HepG2 (cell line): ENCODE measurements around the gene GIPC3. TPM values are rescaled to one million over a fixed set of nuclear protein-coding genes. Genes with fewer than 3 reads are reported as not detected.
A peak's percentile ranks its signal among the peaks of the same experiment; 100 is the strongest.

Experiments
- ATAC-seq: fragments of 200-7000 bp; cut with Tn5 transposase; 3 replicates; pipeline ENCODE4 v1.9.1; 2020; ENCODE audit warnings: mild to moderate bottlenecking, moderate library complexity
- BruUV-seq: library from RNA; stranded (reverse); fragments of 400-500 nt; replicated peaks from 2 replicates; lab custom pipeline; 2021; lab: Mats Ljungman, UMichigan
- CTCF ChIA-PET: fragments of 300-600 bp; formaldehyde crosslinking; extraction: SDS; loops from one replicate; lab custom pipeline; 2021; ENCODE audit warnings: low total read pairs, inconsistent platforms, low intra/inter-chr PET ratio; lab: Yijun Ruan, JAX
- POLR2A ChIA-PET: fragments of 350-600 bp; sonication (Branson Sonifier 250); formaldehyde crosslinking; loops from one replicate; lab custom pipeline; 2020; ENCODE audit warnings: antibody characterized with exemption, inconsistent platforms; lab: Yijun Ruan, JAX
- DNase-seq: peaks from one replicate; pipeline ENCODE4 v3.0.0-alpha.2; 2015; ENCODE audit warnings: low spot score
- FAIRE-seq: peaks from 3 replicates; lab custom pipeline; 2011; peaks lifted over from hg19 to GRCh38; lab: Jason Lieb, UNC
- H2AFZ ChIP-seq: one replicate; pipeline ENCODE4 v1.6.1; 2011; ENCODE audit warnings: low read length, inconsistent platforms
- H3K27ac ChIP-seq: fragments of 300-600 bp; 3 replicates; pipeline ENCODE4 v1.8.0; 2011; ENCODE audit warnings: mixed run types, mild to moderate bottlenecking, mixed read lengths, low read length, inconsistent platforms; ENCODE audit not compliant: insufficient read depth; ENCODE audit errors: extremely low read length
- H3K27me3 ChIP-seq, 2 experiments: fragments of 200-600 bp in 1 of 2; 2 replicates in 1 of 2; 3 replicates in 1 of 2; pipeline versions ENCODE4 v1.6.0 to v1.8.0; 2011; ENCODE audit warnings: low read length in 2 of 2, mild to moderate bottlenecking in 2 of 2, moderate library complexity in 2 of 2, inconsistent platforms in 1 of 2; ENCODE audit not compliant: insufficient read depth in 2 of 2, control insufficient read depth in 1 of 2
- H3K36me3 ChIP-seq, 2 experiments: fragments of 200-600 bp in 1 of 2; replicated peaks in 1 of 2; 2 replicates in 1 of 2; 3 replicates in 1 of 2; pipeline versions ENCODE4 v1.5.1 to v1.8.0; 2011; ENCODE audit warnings: low read length in 2 of 2, inconsistent platforms in 1 of 2; ENCODE audit not compliant: insufficient read depth in 2 of 2, control insufficient read depth in 1 of 2
- H3K4me1 ChIP-seq: 2 replicates; pipeline ENCODE4 v1.5.1; 2012; ENCODE audit warnings: low read length, inconsistent platforms; ENCODE audit not compliant: insufficient read depth
- H3K4me2 ChIP-seq: 2 replicates; pipeline ENCODE4 v1.6.0; 2011; ENCODE audit warnings: low read depth, low read length, inconsistent platforms
- H3K4me3 ChIP-seq, 3 experiments: fragments of 200-600 bp in 1 of 3; sonication (generic), shearing (Covaris generic) in 1 of 3; replicated peaks in 1 of 3; 2 replicates each; pipeline ENCODE4 v1.5.1; 2011 to 2016; ENCODE audit warnings: low read length in 3 of 3, inconsistent platforms in 2 of 3, low read depth in 2 of 3, mild to moderate bottlenecking in 2 of 3, control low read depth in 1 of 3, mixed read lengths in 1 of 3; ENCODE audit not compliant: insufficient read depth in 1 of 3
- H3K79me2 ChIP-seq: one replicate; pipeline ENCODE4 v1.6.1; 2011; ENCODE audit warnings: low read length, inconsistent platforms; ENCODE audit not compliant: insufficient read depth
- H3K9ac ChIP-seq: 2 replicates; pipeline ENCODE4 v1.6.0; 2011; ENCODE audit warnings: mild to moderate bottlenecking, low read depth, low read length, inconsistent platforms; ENCODE audit not compliant: insufficient read depth
- H3K9me3 ChIP-seq: 2 replicates; pipeline ENCODE4 v1.5.1; 2012; ENCODE audit warnings: mild to moderate bottlenecking, low read length
- H4K20me1 ChIP-seq: 2 replicates; pipeline ENCODE4 v1.6.0; 2011; ENCODE audit warnings: inconsistent platforms, mild to moderate bottlenecking, low read length, moderate library complexity; ENCODE audit not compliant: insufficient read depth
- ATF7 ChIP-seq, 2 experiments: fragments of 450-650 bp in 1 of 2; sonication (generic) in 1 of 2; formaldehyde crosslinking in 1 of 2; IDR thresholded peaks; 2 replicates each; pipeline versions ENCODE4 v1.4.0 to v1.6.1; 2016 to 2020; ENCODE audit warnings: antibody characterized with exemption in 1 of 2, mild to moderate bottlenecking in 1 of 2, missing genetic modification reagents in 1 of 2
- ZFP36L1 ChIP-seq: sonication (generic); formaldehyde crosslinking; IDR thresholded peaks from 2 replicates; pipeline ENCODE4 v1.8.0; 2022; ENCODE audit warnings: mild to moderate bottlenecking, missing genetic modification reagents, moderate library complexity
- ZNF432 ChIP-seq: sonication (generic); formaldehyde crosslinking; IDR thresholded peaks from 2 replicates; pipeline ENCODE4 v1.5.0; 2020; ENCODE audit warnings: missing genetic modification reagents, mild to moderate bottlenecking, borderline replicate concordance
- ZNF446 ChIP-seq: sonication (generic); formaldehyde crosslinking; IDR thresholded peaks from 2 replicates; pipeline ENCODE4 v1.5.0; 2020; ENCODE audit warnings: mild to moderate bottlenecking, missing genetic modification reagents
- ZNF766 ChIP-seq: sonication (generic); formaldehyde crosslinking; IDR thresholded peaks from 2 replicates; pipeline ENCODE4 v1.5.0; 2020; ENCODE audit warnings: missing genetic modification reagents, borderline replicate concordance
- ZNF772 ChIP-seq: sonication (generic); formaldehyde crosslinking; IDR thresholded peaks from 2 replicates; pipeline ENCODE4 v1.5.0; 2020; ENCODE audit warnings: mild to moderate bottlenecking, missing genetic modification reagents
- WGBS: methylation state at CpG from one replicate; pipeline ENCODE4 v1.1.6; 2017; ENCODE audit warnings: low lambda C conversion rate; 5-methylcytosine and 5-hydroxymethylcytosine counted together
- in situ Hi-C: cut with HindIII; loops from 2 replicates; pipeline ENCODE4 v1.10.0; 2017; ENCODE audit warnings: low pct_unique_long_range_greater_than_20kb; ENCODE audit not compliant: extremely low pct_ligation_motif_present
- intact Hi-C: fragments of 100-400 bp; cut with micrococcal nuclease; formaldehyde crosslinking; loops from one replicate; pipeline ENCODE4 v1.10.0; 2022; ENCODE audit not compliant: unreplicated experiment
- polyA plus RNA-seq, 8 experiments: library from polyadenylated mRNA; depleted of rRNA in 3 of 8; stranded (reverse) in 7 of 8; unstranded in 1 of 8; fragments of >200 nt; fragmentation: Illumina TruSeq in 4 of 8; extraction: Trizol in 4 of 8; gene quantifications; 2 replicates each; pipeline versions ENCODE4 v1.2.1 to v1.2.3, GENCODE V29; 2011 to 2016; ENCODE audit warnings: low read depth in 4 of 8, missing spikeins in 1 of 8, mixed read lengths in 1 of 8; ENCODE audit not compliant: insufficient read depth in 1 of 8
- total RNA-seq, 5 experiments: library from RNA; depleted of rRNA; stranded (reverse); fragments of >200 nt; fragmentation: Illumina TruSeq; extraction: Trizol; gene quantifications; 2 replicates each; pipeline ENCODE4 v1.2.3, GENCODE V29; 2016; ENCODE audit warnings: low read depth in 1 of 5
- TF ChIP-seq, protein P1 (sequence below): sonication (generic); formaldehyde crosslinking; IDR thresholded peaks from 2 replicates; pipeline ENCODE4 v1.4.0; 2020; ENCODE audit warnings: missing genetic modification reagents, borderline replicate concordance
- TF ChIP-seq, protein P2 (sequence below): sonication (generic); formaldehyde crosslinking; IDR thresholded peaks from 2 replicates; pipeline ENCODE4 v1.5.1; 2020; ENCODE audit warnings: mild to moderate bottlenecking, missing genetic modification reagents, moderate library complexity

GIPC3 gene
- total and polyA plus RNA-seq, 2 of the 13 experiments (the other 11 are each of a cell fraction or from before 2014, with no cell fraction given) = 0.05 TPM; not detected in 1

DNA sequence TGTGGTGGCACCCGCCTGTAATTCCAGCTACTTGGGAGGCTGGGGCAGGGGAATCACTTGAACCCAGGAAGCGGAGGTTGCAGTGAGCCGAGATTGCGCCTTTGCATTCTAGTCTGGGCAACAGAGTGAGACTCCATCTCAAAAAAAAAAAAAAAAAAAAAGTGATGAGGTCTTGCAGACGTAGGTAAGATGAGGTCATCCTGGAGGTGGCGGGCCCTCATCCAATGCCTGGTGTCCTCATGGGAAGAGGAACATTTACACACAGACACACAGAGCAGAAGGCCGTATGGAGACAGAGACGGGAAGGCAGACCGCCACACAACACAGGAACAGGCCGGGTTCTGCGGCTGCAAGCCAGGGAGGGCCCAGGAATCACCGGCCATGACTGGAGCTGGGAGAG lies 36.9 kb downstream of the GIPC3 start:
- intact Hi-C loops = no loop called here

More for the DNA sequence above, 36.9 kb downstream of the GIPC3 start:
- no peaks in the 10 kb centered on the region for H3K9me3 ChIP-seq
- whole genome bisulfite sequencing = 92% methylated on average over 12 of the region's 12 CpGs
- no peak overlapping the region for H3K9ac ChIP-seq
- H3K27me3 ChIP-seq = no peaks in the 10 kb centered on the region; a peak in 1 of 5 replicates
- H3K4me2 ChIP-seq = no peak overlapping the region
- H3K4me1 ChIP-seq = peaks cover 15% of the 10 kb centered on the region
- H3K27ac ChIP-seq = no peak overlapping the region
- CTCF ChIA-PET = no interaction called here
- H2AFZ ChIP-seq = no peak overlapping the region
- BruUV-seq = no TSS peak
- peaks cover 5% of the 10 kb centered on the region in 2 experiments; a peak in 2 of 5 replicates for H3K36me3 ChIP-seq
- in situ Hi-C loops = no loop called here
- no peak for ATAC-seq
- H4K20me1 ChIP-seq = peaks cover 8% of the 10 kb centered on the region; the same call in 1 of the 2 replicates
- no peak overlapping the region for H3K4me3 ChIP-seq
- peaks cover 20% of the 10 kb centered on the region for H3K79me2 ChIP-seq
- POLR2A ChIA-PET = interaction anchor here (0.7 kb wide), 1 partner anchor 65 kb away, joined by 5 read pairs; the partner anchor contains the start of gene MFSD12
- no peak for FAIRE-seq
- no peak for DNase-seq
- no peak for TF ChIP-seq ZNF772 (CRISPR knock-in tag)
- peak; percentile 61 for TF ChIP-seq ATF7 (IDR thresholded peaks at IDR 0.05)
- no peak for TF ChIP-seq ATF7 (CRISPR knock-in tag; IDR thresholded peaks at IDR 0.05)
- TF ChIP-seq, protein P1, sequence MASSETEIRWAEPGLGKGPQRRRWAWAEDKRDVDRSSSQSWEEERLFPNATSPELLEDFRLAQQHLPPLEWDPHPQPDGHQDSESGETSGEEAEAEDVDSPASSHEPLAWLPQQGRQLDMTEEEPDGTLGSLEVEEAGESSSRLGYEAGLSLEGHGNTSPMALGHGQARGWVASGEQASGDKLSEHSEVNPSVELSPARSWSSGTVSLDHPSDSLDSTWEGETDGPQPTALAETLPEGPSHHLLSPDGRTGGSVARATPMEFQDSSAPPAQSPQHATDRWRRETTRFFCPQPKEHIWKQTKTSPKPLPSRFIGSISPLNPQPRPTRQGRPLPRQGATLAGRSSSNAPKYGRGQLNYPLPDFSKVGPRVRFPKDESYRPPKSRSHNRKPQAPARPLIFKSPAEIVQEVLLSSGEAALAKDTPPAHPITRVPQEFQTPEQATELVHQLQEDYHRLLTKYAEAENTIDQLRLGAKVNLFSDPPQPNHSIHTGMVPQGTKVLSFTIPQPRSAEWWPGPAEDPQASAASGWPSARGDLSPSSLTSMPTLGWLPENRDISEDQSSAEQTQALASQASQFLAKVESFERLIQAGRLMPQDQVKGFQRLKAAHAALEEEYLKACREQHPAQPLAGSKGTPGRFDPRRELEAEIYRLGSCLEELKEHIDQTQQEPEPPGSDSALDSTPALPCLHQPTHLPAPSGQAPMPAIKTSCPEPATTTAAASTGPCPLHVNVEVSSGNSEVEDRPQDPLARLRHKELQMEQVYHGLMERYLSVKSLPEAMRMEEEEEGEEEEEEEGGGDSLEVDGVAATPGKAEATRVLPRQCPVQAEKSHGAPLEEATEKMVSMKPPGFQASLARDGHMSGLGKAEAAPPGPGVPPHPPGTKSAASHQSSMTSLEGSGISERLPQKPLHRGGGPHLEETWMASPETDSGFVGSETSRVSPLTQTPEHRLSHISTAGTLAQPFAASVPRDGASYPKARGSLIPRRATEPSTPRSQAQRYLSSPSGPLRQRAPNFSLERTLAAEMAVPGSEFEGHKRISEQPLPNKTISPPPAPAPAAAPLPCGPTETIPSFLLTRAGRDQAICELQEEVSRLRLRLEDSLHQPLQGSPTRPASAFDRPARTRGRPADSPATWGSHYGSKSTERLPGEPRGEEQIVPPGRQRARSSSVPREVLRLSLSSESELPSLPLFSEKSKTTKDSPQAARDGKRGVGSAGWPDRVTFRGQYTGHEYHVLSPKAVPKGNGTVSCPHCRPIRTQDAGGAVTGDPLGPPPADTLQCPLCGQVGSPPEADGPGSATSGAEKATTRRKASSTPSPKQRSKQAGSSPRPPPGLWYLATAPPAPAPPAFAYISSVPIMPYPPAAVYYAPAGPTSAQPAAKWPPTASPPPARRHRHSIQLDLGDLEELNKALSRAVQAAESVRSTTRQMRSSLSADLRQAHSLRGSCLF (CRISPR knock-in tag) = no peak
- no peak for TF ChIP-seq ZNF446 (CRISPR knock-in tag)
- TF ChIP-seq ZFP36L1 (CRISPR knock-in tag) = no peak
- TF ChIP-seq ZNF432 (CRISPR knock-in tag) = no peak
- TF ChIP-seq ZNF766 (CRISPR knock-in tag) = no peak
- TF ChIP-seq, protein P2, sequence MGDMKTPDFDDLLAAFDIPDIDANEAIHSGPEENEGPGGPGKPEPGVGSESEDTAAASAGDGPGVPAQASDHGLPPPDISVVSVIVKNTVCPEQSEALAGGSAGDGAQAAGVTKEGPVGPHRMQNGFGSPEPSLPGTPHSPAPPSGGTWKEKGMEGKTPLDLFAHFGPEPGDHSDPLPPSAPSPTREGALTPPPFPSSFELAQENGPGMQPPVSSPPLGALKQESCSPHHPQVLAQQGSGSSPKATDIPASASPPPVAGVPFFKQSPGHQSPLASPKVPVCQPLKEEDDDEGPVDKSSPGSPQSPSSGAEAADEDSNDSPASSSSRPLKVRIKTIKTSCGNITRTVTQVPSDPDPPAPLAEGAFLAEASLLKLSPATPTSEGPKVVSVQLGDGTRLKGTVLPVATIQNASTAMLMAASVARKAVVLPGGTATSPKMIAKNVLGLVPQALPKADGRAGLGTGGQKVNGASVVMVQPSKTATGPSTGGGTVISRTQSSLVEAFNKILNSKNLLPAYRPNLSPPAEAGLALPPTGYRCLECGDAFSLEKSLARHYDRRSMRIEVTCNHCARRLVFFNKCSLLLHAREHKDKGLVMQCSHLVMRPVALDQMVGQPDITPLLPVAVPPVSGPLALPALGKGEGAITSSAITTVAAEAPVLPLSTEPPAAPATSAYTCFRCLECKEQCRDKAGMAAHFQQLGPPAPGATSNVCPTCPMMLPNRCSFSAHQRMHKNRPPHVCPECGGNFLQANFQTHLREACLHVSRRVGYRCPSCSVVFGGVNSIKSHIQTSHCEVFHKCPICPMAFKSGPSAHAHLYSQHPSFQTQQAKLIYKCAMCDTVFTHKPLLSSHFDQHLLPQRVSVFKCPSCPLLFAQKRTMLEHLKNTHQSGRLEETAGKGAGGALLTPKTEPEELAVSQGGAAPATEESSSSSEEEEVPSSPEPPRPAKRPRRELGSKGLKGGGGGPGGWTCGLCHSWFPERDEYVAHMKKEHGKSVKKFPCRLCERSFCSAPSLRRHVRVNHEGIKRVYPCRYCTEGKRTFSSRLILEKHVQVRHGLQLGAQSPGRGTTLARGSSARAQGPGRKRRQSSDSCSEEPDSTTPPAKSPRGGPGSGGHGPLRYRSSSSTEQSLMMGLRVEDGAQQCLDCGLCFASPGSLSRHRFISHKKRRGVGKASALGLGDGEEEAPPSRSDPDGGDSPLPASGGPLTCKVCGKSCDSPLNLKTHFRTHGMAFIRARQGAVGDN = no peak
